CD14-positive monocyte (primary cell): Measurements from ENCODE around the gene DRAP1. TPM values are rescaled to one million over a fixed set of nuclear protein-coding genes. Genes with fewer than 3 reads are reported as not detected.

ENCODE experiments used
- DNase-seq, 3 donors: peaks; one replicate each; pipeline ENCODE4 v3.0.0-alpha.2; 2011 to 2022
- H2AFZ ChIP-seq: 2 replicates; pipeline ENCODE4 v1.6.0; 2012; ENCODE audit warnings: mild to moderate bottlenecking, low read depth, low read length, inconsistent platforms; ENCODE audit not compliant: insufficient read depth, poor library complexity, severe bottlenecking
- H3K27ac ChIP-seq, 2 donors: 1 replicate in 1 of 2; 2 replicates in 1 of 2; pipeline ENCODE4 v1.5.1; 2012 to 2013; ENCODE audit warnings: low read length in 2 of 2, control low read depth in 1 of 2, inconsistent platforms in 1 of 2, low read depth in 1 of 2, mild to moderate bottlenecking in 1 of 2
- H3K27me3 ChIP-seq, 2 donors: one replicate each; pipeline versions ENCODE4 v1.6.0 to v1.6.1; 2011 to 2013; ENCODE audit warnings: low read length in 2 of 2; ENCODE audit not compliant: control insufficient read depth in 2 of 2, insufficient read depth in 2 of 2
- H3K36me3 ChIP-seq, 2 donors: replicated peaks in 1 of 2; 1 replicate in 1 of 2; 2 replicates in 1 of 2; pipeline versions ENCODE4 v1.5.1 to v1.6.1; 2012 to 2013; ENCODE audit warnings: low read length in 2 of 2, control low read depth in 1 of 2, inconsistent platforms in 1 of 2, mild to moderate bottlenecking in 1 of 2; ENCODE audit not compliant: insufficient read depth in 2 of 2, control insufficient read depth in 1 of 2
- H3K4me1 ChIP-seq, 2 donors: 1 replicate in 1 of 2; 2 replicates in 1 of 2; pipeline versions ENCODE4 v1.5.1 to v1.6.1; 2012 to 2013; ENCODE audit warnings: low read length in 2 of 2, control low read depth in 1 of 2, inconsistent platforms in 1 of 2, mild to moderate bottlenecking in 1 of 2, moderate library complexity in 1 of 2; ENCODE audit not compliant: insufficient read depth in 2 of 2, control insufficient read depth in 1 of 2
- H3K4me2 ChIP-seq: replicated peaks from 2 replicates; pipeline ENCODE3; 2012; ENCODE audit warnings: low read length, moderate library complexity, mild to moderate bottlenecking; ENCODE audit not compliant: poor library complexity, severe bottlenecking; ENCODE audit errors: extremely low read depth
- H3K4me3 ChIP-seq, 3 experiments: fragments of 200-600 bp in 1 of 3; sonication (generic) in 1 of 3; replicated peaks in 1 of 3; 1 replicate in 2 of 3; 2 replicates in 1 of 3; pipeline ENCODE4 v1.5.1; 2011 to 2013; ENCODE audit warnings: low read length in 3 of 3, mild to moderate bottlenecking in 3 of 3, control low read depth in 2 of 3, low read depth in 2 of 3, inconsistent platforms in 1 of 3, moderate library complexity in 1 of 3
- H3K79me2 ChIP-seq: 2 replicates; pipeline ENCODE4 v1.6.0; 2012; ENCODE audit warnings: mild to moderate bottlenecking, control low read depth, inconsistent platforms, low read length, moderate library complexity; ENCODE audit not compliant: insufficient read depth
- H3K9ac ChIP-seq: 2 replicates; pipeline ENCODE4 v1.6.0; 2017; ENCODE audit warnings: low read length, mild to moderate bottlenecking; ENCODE audit not compliant: insufficient read depth, poor library complexity, severe bottlenecking
- H3K9me3 ChIP-seq, 2 donors: replicated peaks in 1 of 2; 1 replicate in 1 of 2; 2 replicates in 1 of 2; pipeline versions ENCODE4 v1.5.1 to v1.6.1; 2012 to 2013; ENCODE audit warnings: low read length in 2 of 2, control low read depth in 1 of 2; ENCODE audit not compliant: control insufficient read depth in 1 of 2, insufficient read depth in 1 of 2
- H4K20me1 ChIP-seq: 2 replicates; pipeline ENCODE4 v1.6.0; 2012; ENCODE audit warnings: mild to moderate bottlenecking, low read length, control low read depth, moderate library complexity; ENCODE audit not compliant: insufficient read depth
- H3K27ac Mint-ChIP-seq, 7 donors: one replicate each; pipeline ENCODE4 v1.8.0; 2020; ENCODE audit warnings: mild to moderate bottlenecking in 7 of 7, mixed read lengths in 7 of 7, moderate library complexity in 6 of 7, inconsistent platforms in 2 of 7
- H3K27me3 Mint-ChIP-seq, 3 donors: one replicate each; pipeline ENCODE4 v1.8.0; 2021 to 2022; ENCODE audit warnings: low read depth in 3 of 3, mild to moderate bottlenecking in 3 of 3, mixed read lengths in 3 of 3, moderate library complexity in 3 of 3, inconsistent platforms in 1 of 3
- H3K36me3 Mint-ChIP-seq, 2 donors: one replicate each; pipeline ENCODE4 v1.8.0; 2020; ENCODE audit warnings: mixed read lengths in 2 of 2, inconsistent platforms in 1 of 2, mild to moderate bottlenecking in 1 of 2
- H3K4me1 Mint-ChIP-seq: one replicate; pipeline ENCODE4 v1.8.0; 2020; ENCODE audit warnings: mild to moderate bottlenecking, mixed read lengths
- H3K4me3 Mint-ChIP-seq, 2 donors: one replicate each; pipeline ENCODE4 v1.8.0; 2020; ENCODE audit warnings: mild to moderate bottlenecking in 2 of 2, mixed read lengths in 2 of 2, moderate library complexity in 1 of 2
- H3K9me3 Mint-ChIP-seq, 7 donors: one replicate each; pipeline ENCODE4 v1.8.0; 2020 to 2022; ENCODE audit warnings: mixed read lengths in 7 of 7, mild to moderate bottlenecking in 6 of 7, moderate library complexity in 6 of 7, inconsistent platforms in 2 of 7
- WGBS: methylation state at CpG from one replicate; pipeline ENCODE4 v1.1.5; 2013; ENCODE audit warnings: missing lambda C conversion rate; ENCODE audit not compliant: insufficient coverage; 5-methylcytosine and 5-hydroxymethylcytosine counted together
- intact Hi-C, 2 donors: fragments of 100-400 bp; cut with micrococcal nuclease; formaldehyde crosslinking; loops; one replicate each; pipeline versions ENCODE4 v1.15.0 to v1.15.1; 2023
- polyA plus RNA-seq, 3 donors: library from polyadenylated mRNA; depleted of rRNA in 1 of 3; unstranded in 2 of 3; stranded (reverse) in 1 of 3; fragments of 300-500 nt in 2 of 3; fragments of >200 nt in 1 of 3; fragmentation: Illumina TruSeq in 2 of 3; gene quantifications; 1 replicate in 2 of 3; 2 replicates in 1 of 3; pipeline ENCODE4 v1.2.3, GENCODE V29; 2012 to 2021
- TF ChIP-seq, protein P1 (sequence below): fragments of 200-600 bp; IDR thresholded peaks from one replicate; pipeline ENCODE4 v1.8.0; 2022; ENCODE audit warnings: antibody characterized with exemption, mild to moderate bottlenecking

The DRAP1 gene
- polyA plus RNA-seq, 3 donors: 68.3 to 97.2 (median 72.1) TPM

DNA sequence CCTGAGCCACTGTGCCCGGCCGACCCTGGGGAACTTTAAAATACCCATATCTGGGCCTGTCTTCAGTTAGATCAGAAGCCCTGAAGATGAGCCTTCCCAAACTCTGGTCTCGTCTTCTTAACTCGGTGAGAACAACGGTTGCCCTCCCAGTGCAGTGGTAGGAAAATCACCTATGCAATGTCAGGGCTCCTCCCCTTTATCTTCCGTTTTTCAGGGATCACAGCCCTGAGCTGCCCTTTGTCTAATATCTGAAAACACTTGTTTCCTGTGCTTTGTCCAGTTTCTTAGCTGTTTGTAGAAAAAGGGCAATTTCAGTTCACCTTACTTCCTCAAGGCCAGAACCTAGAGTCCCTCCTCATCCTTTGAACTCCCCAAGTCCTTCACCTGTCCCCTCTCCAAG lies 9.4 kb downstream of the DRAP1 start:
- no peak for DNase-seq
- H3K9ac ChIP-seq: peak overlapping the region; percentile 61
- peak overlapping the region; percentile 80 for H3K4me2 ChIP-seq
- H3K9me3 ChIP-seq: no peaks in the 10 kb centered on the region
- TF ChIP-seq, protein P1, sequence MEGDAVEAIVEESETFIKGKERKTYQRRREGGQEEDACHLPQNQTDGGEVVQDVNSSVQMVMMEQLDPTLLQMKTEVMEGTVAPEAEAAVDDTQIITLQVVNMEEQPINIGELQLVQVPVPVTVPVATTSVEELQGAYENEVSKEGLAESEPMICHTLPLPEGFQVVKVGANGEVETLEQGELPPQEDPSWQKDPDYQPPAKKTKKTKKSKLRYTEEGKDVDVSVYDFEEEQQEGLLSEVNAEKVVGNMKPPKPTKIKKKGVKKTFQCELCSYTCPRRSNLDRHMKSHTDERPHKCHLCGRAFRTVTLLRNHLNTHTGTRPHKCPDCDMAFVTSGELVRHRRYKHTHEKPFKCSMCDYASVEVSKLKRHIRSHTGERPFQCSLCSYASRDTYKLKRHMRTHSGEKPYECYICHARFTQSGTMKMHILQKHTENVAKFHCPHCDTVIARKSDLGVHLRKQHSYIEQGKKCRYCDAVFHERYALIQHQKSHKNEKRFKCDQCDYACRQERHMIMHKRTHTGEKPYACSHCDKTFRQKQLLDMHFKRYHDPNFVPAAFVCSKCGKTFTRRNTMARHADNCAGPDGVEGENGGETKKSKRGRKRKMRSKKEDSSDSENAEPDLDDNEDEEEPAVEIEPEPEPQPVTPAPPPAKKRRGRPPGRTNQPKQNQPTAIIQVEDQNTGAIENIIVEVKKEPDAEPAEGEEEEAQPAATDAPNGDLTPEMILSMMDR: no peak
- Mint-ChIP-seq H3K4me3 (peak overlapping the region; percentile 77 to 90), H3K4me1 (peaks cover 28% of the 10 kb centered on the region), H3K27ac (peak overlapping the region; percentile 85 to 94 (median 93)), H3K36me3 (peaks cover 5 to 6% of the 10 kb centered on the region in 2 donors), H3K27me3 (peaks cover 0 to 2% (median 1%) of the 10 kb centered on the region in 3 donors), H3K9me3 (peaks cover 0 to 3% (median 0%) of the 10 kb centered on the region in 7 donors)
- H4K20me1 ChIP-seq: no peaks in the 10 kb centered on the region
- intact Hi-C loops: loop anchor here in 1 of 2 donors (5.0 kb wide), 1 partner anchor 41 kb away; the partner anchor contains the start of gene FIBP
- peaks cover 0 to 7% of the 10 kb centered on the region in 2 donors for H3K36me3 ChIP-seq
- 71% methylated on average over 2 of the region's 6 CpGs for WGBS
- peak overlapping the region; percentile 94 for H2AFZ ChIP-seq
- peaks cover 18 to 26% of the 10 kb centered on the region in 2 donors for H3K4me1 ChIP-seq
- H3K79me2 ChIP-seq: no peaks in the 10 kb centered on the region
- peak overlapping the region in 1 of 3 experiments; percentile 71 for H3K4me3 ChIP-seq
- no peaks in the 10 kb centered on the region for H3K27me3 ChIP-seq
- H3K27ac ChIP-seq: peak overlapping the region; percentile 72 to 90

DNA sequence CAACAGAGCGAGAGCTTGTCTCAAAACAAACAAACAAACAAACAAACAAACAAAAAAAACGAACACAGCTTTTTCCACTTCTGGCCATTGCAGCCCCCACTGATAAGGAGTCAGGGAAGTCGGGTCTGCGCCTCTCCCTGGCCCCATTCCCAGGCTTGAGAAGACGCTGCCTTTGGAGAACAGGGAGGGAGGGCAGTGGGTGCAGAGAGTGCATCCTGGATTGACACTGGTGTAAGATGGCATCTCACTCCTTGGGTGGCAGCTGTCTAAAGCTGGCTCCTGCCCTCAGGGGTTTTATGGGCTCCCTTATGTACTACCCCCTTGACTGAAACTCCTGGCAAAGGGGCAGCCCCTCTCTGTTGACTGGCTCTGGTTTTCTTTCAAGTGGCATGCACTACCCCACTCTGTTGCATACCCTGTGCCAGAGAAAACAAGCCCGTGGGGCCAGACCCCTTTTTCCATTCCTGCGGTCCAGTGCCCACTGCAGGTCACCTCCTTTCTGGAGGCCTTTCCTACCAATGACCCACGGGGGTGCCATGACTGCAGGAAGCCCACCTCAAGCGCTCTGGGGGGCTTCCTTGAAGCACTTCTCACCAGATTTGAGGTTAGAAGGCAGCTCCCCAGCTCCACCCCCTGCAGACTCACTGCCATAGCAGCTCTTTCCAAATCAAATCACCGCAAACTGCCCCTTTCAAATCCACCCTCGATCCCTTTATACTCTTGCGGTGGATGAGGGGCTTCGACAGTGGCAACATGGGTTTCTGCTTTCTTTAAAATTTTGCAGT lies 12.7 kb downstream of the DRAP1 start:
- H3K4me3 Mint-ChIP-seq: no peak overlapping the region
- Histone ChIP-seq H3K9ac (no peak overlapping the region), H3K79me2 (no peaks in the 10 kb centered on the region), H3K27ac (no peak overlapping the region), H4K20me1 (no peaks in the 10 kb centered on the region), H3K4me3 (no peak overlapping the region), H3K4me2 (no peak overlapping the region), H3K9me3 (no peaks in the 10 kb centered on the region), H2AFZ (no peak overlapping the region), H3K4me1 (peaks cover 18 to 21% of the 10 kb centered on the region in 2 donors), H3K36me3 (no peaks in the 10 kb centered on the region), H3K27me3 (no peaks in the 10 kb centered on the region)
- intact Hi-C loops: no loop called here
- peaks cover 0 to 5% (median 2%) of the 10 kb centered on the region in 3 donors for H3K27me3 Mint-ChIP-seq
- WGBS: 79% methylated on average over 11 of the region's 13 CpGs
- peaks cover 30% of the 10 kb centered on the region for H3K4me1 Mint-ChIP-seq
- H3K9me3 Mint-ChIP-seq: peaks cover 0 to 5% (median 0%) of the 10 kb centered on the region in 7 donors
- no peak overlapping the region for H3K27ac Mint-ChIP-seq
- TF ChIP-seq, protein P1: peak; percentile 6
- no peak for DNase-seq
- no peaks in the 10 kb centered on the region for H3K36me3 Mint-ChIP-seq
